GM18873 (cell line): ENCODE results near the gene SPNS2.

Experiments used
- ATAC-seq: cut with Tn5 transposase; IDR thresholded peaks from one replicate; pipeline ENCODE4 v1.9.1; 2021; ENCODE audit warnings: mild to moderate bottlenecking, moderate library complexity, moderate number of reproducible peaks; ENCODE audit not compliant: unreplicated experiment, low FRiP score

SPNS2 gene

GRCh38 chr17:4498461-4499397, at the start of gene SPNS2:
TSS of gene SPNS2 (plus strand) at chr17:4498881. CDS start at chr17:4499048, 167 bp downstream.
- ATAC-seq, result no peak

GRCh38 chr17:4449736-4450135, 48.9 kb upstream of the SPNS2 start:
- ATAC-seq, result no peak

DNA sequence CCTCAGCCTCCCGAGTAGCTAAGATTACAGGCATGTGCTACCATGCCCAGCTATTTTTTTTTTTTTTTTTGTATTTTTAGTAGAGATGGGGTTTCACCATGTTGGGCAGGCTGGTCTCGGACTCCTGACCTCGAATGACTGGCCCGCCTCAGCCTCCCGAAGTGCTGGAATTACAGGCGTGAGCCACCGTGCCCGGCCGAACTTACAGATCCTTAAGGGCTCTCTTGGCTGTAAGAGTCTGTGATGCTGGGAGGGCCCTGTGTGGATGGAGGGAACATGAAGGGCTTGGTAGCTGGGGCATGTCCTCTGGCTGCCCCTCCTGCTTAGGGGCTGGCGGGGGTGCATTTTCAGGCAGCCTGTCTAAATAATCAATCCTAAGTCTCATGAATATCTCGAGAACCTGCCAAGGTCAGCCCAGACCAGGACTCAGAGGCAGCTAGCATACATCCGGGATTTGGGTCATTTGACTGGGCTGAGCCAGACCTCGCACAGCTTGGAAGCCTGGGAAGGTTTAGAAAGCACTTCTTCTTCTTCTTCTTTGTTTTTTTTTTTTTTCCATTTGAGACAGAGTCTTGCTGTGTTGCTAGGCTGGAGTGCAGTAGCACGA, 47.9 kb upstream of the SPNS2 start:
- no peak for ATAC-seq

DNA sequence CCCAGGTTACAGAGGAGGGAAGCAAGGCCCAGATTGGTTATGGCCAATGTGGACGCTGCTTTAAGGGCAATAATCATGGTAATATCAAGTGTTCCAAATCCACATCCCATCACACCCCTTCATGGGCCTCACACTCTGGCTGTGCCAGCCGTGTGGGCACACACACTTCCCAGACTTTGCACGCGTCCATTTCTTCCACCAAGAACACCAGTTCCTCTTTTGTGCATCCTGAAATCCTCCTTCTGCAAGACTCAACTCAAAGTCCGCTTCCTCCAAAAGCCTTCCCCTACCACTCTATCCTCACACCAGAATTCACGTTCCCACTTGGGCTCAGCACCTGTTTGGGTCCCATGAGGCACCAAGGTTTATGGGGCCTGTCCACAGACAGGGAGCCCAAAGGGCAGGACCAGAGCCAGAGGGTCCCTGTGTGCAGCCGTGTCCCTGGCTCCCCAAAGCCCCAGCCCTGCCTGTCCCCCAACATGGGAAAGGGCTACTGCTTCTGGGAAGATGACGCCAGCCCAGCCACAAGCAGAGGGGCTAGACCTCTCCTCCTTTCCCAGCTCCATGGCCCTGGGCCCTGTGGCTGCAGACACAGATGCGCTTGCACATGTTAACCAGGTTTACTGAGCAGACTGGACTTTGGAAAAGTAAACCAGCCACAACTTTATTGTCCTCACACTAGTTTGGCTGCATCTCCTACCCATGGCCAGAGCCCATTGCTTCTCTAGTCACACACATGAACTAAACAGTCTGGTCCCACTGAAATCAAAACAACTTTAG, 44.7 kb upstream of the SPNS2 start:
- no peak for ATAC-seq

DNA sequence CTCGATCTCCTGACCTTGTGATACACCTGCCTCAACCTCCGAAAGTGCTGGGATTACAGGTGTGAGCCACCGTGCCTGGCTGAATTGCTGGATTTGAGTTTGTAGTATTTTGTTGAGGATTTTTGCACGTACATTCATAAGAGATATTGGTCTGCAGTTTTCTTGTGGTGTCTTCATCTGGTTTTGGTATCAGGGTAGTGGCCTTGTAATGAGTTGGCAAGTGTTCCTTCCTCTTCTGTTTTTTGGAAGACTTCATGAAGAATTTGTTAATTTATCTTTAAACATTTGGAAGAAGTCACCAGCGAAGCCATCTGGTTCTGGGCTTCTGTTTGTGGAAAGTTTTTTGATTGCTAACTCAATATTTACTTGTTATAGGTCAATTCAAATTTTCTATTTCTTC, 38.0 kb upstream of the SPNS2 start:
- no peak for ATAC-seq

- ATAC-seq, result no peak
These were observed 34.7 kb upstream of the SPNS2 start for GRCh38 chr17:4463818-4464476.

GRCh38 chr17:4465786-4466185, 32.9 kb upstream of the SPNS2 start:
- ATAC-seq, result no peak

- no peak for ATAC-seq
These were observed 31.4 kb upstream of the SPNS2 start for GRCh38 chr17:4467287-4467686.

DNA sequence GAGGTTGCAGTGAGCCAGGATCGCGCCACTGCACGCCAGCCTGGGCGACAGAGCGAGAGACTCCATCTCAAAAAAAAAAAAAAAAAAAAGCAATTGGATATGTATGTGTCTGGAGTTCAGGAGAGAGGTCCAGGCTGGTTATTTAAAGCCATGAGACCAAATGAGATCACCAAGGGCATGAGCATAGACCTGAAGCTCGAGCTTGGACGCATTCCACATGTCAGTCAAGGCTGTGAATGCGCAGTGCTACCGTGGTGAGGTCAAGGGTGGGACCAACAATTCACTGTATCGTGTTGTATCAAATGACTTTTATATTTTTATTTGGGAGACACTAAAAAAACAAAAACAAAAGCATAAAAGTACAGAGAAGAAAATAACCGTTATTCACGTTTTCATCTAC, 29.1 kb upstream of the SPNS2 start:
- no peak for ATAC-seq

GRCh38 chr17:4472286-4472685, 26.4 kb upstream of the SPNS2 start:
- no peak for ATAC-seq

DNA sequence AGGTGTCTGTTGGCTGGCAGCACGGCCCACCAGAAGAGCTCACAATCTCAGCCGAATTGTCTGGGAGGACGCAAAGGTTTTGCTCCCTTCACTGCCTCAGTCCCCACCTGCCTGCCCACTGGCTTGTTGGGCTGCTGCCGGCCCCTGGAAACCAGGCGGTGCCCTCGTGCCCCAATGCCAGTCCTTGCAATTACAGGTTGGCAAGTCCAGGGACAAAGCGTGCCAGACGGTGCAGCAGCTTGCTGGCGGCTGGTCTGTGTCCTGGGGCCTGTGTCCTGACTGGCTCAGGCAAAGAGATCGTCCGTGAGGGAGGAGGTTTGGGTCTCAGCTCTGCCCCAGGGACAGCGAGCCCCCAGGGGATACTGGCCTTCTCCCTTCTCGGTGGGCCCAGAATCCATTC, 24.6 kb upstream of the SPNS2 start:
- ATAC-seq, result no peak

DNA sequence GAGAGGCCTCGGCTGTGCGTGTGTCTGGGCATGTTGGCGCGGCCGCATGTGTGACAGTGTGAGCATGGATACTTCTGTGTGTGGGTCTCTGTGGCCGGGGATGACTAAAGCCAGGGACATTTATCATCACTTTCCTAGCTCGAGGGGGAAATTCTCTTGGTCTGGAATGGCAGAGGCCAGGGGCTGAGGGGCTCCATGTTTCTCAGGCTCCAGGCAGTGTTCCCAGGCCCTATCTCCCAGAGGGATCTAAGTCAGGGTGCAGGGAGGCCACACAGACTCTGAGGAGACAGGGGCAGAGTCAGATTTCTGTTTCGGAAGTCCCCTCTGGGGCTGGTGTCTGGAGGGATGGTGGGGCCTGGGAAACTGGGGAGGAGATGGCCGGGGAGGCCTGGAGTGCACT, 23.7 kb upstream of the SPNS2 start:
- ATAC-seq, result no peak

DNA sequence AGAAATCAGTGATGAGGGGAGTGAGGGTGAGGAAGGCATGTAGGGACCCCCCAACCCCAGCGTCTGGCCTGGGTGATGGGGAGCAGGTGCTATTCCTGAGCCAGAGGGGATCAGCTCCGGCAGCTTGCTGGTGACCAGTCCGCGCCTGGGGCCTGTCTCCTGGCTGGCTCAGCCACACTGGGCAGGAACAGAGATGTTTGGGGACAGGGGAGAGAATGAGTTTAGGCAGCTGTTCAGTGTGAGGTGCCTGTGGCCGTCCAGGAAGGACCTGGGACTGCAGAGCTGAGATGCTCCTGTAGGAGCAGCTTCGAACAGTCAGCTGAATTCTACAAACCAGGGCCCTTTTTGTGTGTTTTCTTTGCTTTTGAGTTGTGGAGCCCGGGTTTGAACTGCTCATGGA, 23.2 kb upstream of the SPNS2 start:
- ATAC-seq, result no peak

GRCh38 chr17:4476017-4476416, 22.7 kb upstream of the SPNS2 start:
- ATAC-seq, result no peak

DNA sequence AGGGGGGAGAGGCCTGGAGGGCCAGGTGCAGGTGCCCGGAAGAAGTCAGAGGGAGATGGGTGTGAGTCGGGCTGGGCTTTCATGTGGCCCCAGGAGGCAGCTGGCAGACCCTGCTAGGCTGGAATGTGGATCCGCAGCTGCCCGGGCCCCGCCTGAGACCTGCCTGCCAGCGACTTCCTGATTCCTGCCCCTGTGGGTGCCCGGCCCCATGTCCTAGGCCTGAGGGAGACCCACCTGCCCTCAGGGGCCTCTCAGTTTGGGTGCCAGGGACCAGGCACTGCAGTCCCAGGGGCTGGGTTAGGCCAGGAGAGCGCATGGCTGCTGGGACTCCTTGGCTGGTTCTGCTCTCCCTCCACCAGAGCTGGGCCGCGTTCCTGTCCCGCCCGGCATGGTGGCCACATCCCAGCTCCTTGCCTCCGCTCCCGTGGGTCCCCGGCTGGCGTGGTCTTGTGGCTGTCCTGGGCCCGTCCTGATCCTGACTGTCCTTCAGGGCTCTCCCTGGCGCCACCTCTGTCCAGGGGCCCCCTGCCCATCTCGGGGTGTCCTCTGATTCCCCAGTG, 22.1 kb upstream of the SPNS2 start:
- no peak for ATAC-seq

- ATAC-seq, result no peak
These were observed 21.4 kb upstream of the SPNS2 start for GRCh38 chr17:4477255-4477791.

DNA sequence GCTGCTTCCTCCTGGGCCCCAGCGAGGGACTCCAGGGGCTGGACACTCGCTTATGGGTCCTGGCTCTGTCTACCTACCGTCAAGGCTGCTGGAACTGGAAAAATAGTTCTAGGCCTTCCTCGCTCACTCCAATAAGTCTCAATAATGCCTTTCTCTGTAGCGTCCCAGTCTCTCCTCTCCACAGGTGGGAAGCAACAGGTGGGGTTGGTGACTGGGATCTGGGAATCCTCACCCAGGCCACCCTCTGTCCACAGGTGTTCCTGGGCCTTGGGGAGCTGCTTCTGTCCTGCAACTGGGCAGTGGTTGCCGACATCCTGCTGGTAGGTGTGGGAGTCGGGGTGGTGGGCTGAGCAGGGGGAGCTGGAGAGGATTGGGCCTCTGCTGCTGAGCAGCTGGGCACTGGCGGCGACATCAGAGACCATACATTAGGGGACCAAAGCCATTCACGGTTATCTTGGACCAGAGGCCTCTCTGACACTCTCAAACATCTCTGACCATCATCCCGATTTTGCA, 20.3 kb upstream of the SPNS2 start:
- no peak for ATAC-seq

DNA sequence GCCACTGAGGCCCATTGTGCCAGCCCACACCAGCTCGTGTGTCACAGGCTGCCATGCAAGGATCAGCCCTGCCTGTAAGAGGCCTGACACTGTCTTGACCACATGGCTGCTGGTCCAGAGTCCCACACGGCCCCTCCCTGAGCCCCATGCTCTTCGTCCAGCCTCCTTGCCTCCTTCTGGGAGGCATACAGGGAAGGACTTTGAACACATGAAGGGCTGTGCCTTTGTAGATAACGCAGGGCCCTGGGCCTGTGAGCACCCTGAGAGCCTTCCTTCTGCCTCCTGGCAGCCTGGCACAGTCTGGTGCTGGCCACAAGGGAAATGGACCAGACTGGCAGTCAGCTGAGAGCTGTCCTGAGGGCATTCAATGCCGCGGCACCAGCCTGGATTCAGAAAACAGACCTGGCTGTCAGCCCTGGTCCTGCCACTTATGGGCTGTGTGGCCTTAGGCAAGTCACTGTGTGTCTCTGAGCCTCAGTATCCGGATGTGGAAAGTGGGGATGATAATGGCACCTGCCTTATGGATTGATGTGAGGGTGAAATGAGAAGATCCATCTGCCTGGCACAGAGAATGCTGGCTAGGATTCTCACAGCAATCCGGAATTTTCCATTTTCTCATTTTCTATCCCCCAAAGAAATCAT, 19.2 kb upstream of the SPNS2 start:
- ATAC-seq, result no peak

GRCh38 chr17:4479982-4480751, 18.5 kb upstream of the SPNS2 start:
- no peak for ATAC-seq
